Measurements from ENCODE around the gene DENND5A.

GRCh38 chr11:9172389-9172788 lies 92.8 kb downstream of the DENND5A start:
- TF ChIP-seq CTCF (IDR thresholded peaks at IDR 0.05), result no peak
- no peak for TF ChIP-seq SIN3A (IDR thresholded peaks at IDR 0.05; ENCODE audit: borderline replicate concordance, insufficient read depth, low read depth, low read length)

All from Panc1 (cell line).